ENCODE measurements around the gene HIBADH. TPM values are rescaled to one million over a fixed set of nuclear protein-coding genes. Genes with fewer than 3 reads are reported as not detected.
"Not testable (repeated sequence)": the region's sequence is repeated elsewhere in the genome, so short reads cannot be mapped to it uniquely, and the experiment has no call there.

Gene HIBADH
- polyA plus RNA-seq, 3 donors = 85.9 to 105 (median 86.9) TPM

GRCh38 chr7:27647489-27647888, 15.2 kb downstream of the HIBADH start:
- DNase-seq (ENCODE audit: extremely low read depth in 1 of 11, low read depth in 9 of 11, low spot score in 4 of 11) = no peak

- DNase-seq (ENCODE audit: extremely low read depth in 1 of 11, low read depth in 9 of 11, low spot score in 4 of 11) = no peak
These were observed 15.6 kb downstream of the HIBADH start for GRCh38 chr7:27647046-27647445.

GRCh38 chr7:27642271-27642670, 20.4 kb downstream of the HIBADH start:
- DNase-seq (ENCODE audit: extremely low read depth in 1 of 11, low read depth in 9 of 11, low spot score in 4 of 11) = no peak

- DNase-seq (ENCODE audit: extremely low read depth in 1 of 11, low read depth in 9 of 11, low spot score in 4 of 11) = no peak
These were observed 21.0 kb downstream of the HIBADH start for GRCh38 chr7:27641581-27642230.

GRCh38 chr7:27640884-27641574, 21.7 kb downstream of the HIBADH start:
- DNase-seq (ENCODE audit: extremely low read depth in 1 of 11, low read depth in 9 of 11, low spot score in 4 of 11) = peak in 4 of 11 donors; percentile 15 to 31 (median 28)

- no peak for DNase-seq (ENCODE audit: extremely low read depth in 1 of 11, low read depth in 9 of 11, low spot score in 4 of 11)
These were observed 22.8 kb downstream of the HIBADH start for GRCh38 chr7:27639851-27640250.

GRCh38 chr7:27639048-27639447, 23.6 kb downstream of the HIBADH start:
- not testable (repeated sequence) for DNase-seq (ENCODE audit: extremely low read depth in 1 of 11, low read depth in 9 of 11, low spot score in 4 of 11)

- peak in 4 of 11 donors; percentile 7 to 20 (median 14) for DNase-seq (ENCODE audit: extremely low read depth in 1 of 11, low read depth in 9 of 11, low spot score in 4 of 11)
These were observed 26.2 kb downstream of the HIBADH start for GRCh38 chr7:27636326-27637006.

GRCh38 chr7:27635728-27636127, 27.0 kb downstream of the HIBADH start:
- no peak for DNase-seq (ENCODE audit: extremely low read depth in 1 of 11, low read depth in 9 of 11, low spot score in 4 of 11)

- DNase-seq (ENCODE audit: extremely low read depth in 1 of 11, low read depth in 9 of 11, low spot score in 4 of 11) = no peak
These were observed 27.8 kb downstream of the HIBADH start for GRCh38 chr7:27634671-27635493.

GRCh38 chr7:27633062-27633461, 29.6 kb downstream of the HIBADH start:
- no peak for DNase-seq (ENCODE audit: extremely low read depth in 1 of 11, low read depth in 9 of 11, low spot score in 4 of 11)

GRCh38 chr7:27631391-27631790, 31.3 kb downstream of the HIBADH start:
- no peak for DNase-seq (ENCODE audit: extremely low read depth in 1 of 11, low read depth in 9 of 11, low spot score in 4 of 11)

GRCh38 chr7:27627146-27627545, 35.5 kb downstream of the HIBADH start:
- no peak for DNase-seq (ENCODE audit: extremely low read depth in 1 of 11, low read depth in 9 of 11, low spot score in 4 of 11)

- DNase-seq (ENCODE audit: extremely low read depth in 1 of 11, low read depth in 9 of 11, low spot score in 4 of 11) = no peak
These were observed 43.2 kb downstream of the HIBADH start for GRCh38 chr7:27619492-27619891.

- DNase-seq (ENCODE audit: extremely low read depth in 1 of 11, low read depth in 9 of 11, low spot score in 4 of 11) = no peak
These were observed 44.9 kb downstream of the HIBADH start for GRCh38 chr7:27617651-27618381.

- DNase-seq (ENCODE audit: extremely low read depth in 1 of 11, low read depth in 9 of 11, low spot score in 4 of 11) = no peak
These were observed 45.7 kb downstream of the HIBADH start for GRCh38 chr7:27616914-27617548.

- DNase-seq (ENCODE audit: extremely low read depth in 1 of 11, low read depth in 9 of 11, low spot score in 4 of 11) = no peak
These were observed 46.5 kb downstream of the HIBADH start for GRCh38 chr7:27616186-27616491.

- no peak for DNase-seq (ENCODE audit: extremely low read depth in 1 of 11, low read depth in 9 of 11, low spot score in 4 of 11)
These were observed 47.1 kb downstream of the HIBADH start for GRCh38 chr7:27615420-27616185.

Measured in renal cortex interstitium (tissue), 11 donors.